OCI-LY3 (cell line): ENCODE data around the gene ATP6V1G2.

Experiments
- H2AFZ ChIP-seq: fragments of 200-600, 300-600 bp; shearing (Covaris generic); 2 replicates; pipeline ENCODE4 v1.6.0; 2014; ENCODE audit warnings: antibody characterized with exemption, low read depth, low read length
- H3K27ac ChIP-seq: fragments of 200-600, 300-600 bp; sonication (generic); 2 replicates; pipeline ENCODE4 v1.5.1; 2014; ENCODE audit warnings: mild to moderate bottlenecking, low read length, moderate library complexity, mixed read lengths
- H3K27me3 ChIP-seq: fragments of 200-600, 300-600 bp; sonication (generic); 2 replicates; pipeline ENCODE4 v1.6.1; 2014; ENCODE audit warnings: low read depth, low read length, mixed read lengths
- H3K36me3 ChIP-seq: fragments of 200-600, 300-600 bp; sonication (generic); replicated peaks from 2 replicates; pipeline ENCODE3; 2014; ENCODE audit warnings: low read depth, low read length, mixed read lengths
- H3K4me1 ChIP-seq: fragments of 300-600, 200-600 bp; sonication (generic); 2 replicates; pipeline ENCODE4 v1.6.1; 2014; ENCODE audit warnings: low read length, mixed read lengths
- H3K4me2 ChIP-seq: fragments of 200-600, 300-600 bp; sonication (generic); 2 replicates; pipeline ENCODE4 v1.6.1; 2014; ENCODE audit warnings: low read length, mixed read lengths
- H3K4me3 ChIP-seq: fragments of 300-600, 200-600 bp; sonication (generic); 2 replicates; pipeline ENCODE4 v1.5.1; 2014; ENCODE audit warnings: antibody characterized with exemption, mild to moderate bottlenecking, low read length, moderate library complexity
- H3K79me2 ChIP-seq: fragments of 300-600, 200-600 bp; shearing (Covaris generic); 2 replicates; pipeline ENCODE4 v1.6.1; 2014; ENCODE audit warnings: mild to moderate bottlenecking, low read length, mixed read lengths
- H3K9ac ChIP-seq: fragments of 300-600, 200-600 bp; shearing (Covaris generic); 2 replicates; pipeline ENCODE4 v1.6.0; 2014; ENCODE audit warnings: mild to moderate bottlenecking, low read length, moderate library complexity
- H3K9me3 ChIP-seq: fragments of 200-600, 300-600 bp; shearing (Covaris generic); 2 replicates; pipeline ENCODE4 v1.6.1; 2014; ENCODE audit warnings: low read length, mixed read lengths; ENCODE audit not compliant: insufficient read depth
- H4K20me1 ChIP-seq: fragments of 200-600, 300-600 bp; sonication (generic); 2 replicates; pipeline ENCODE4 v1.6.1; 2016; ENCODE audit warnings: low read length, mixed read lengths; ENCODE audit not compliant: insufficient read depth
- EZH2phosphoT487 ChIP-seq: fragments of 200-600 bp; shearing (Covaris generic); IDR thresholded peaks from 2 replicates; pipeline ENCODE4 v1.6.1; 2018; ENCODE audit warnings: antibody characterized with exemption, mixed run types, low read depth
- TF ChIP-seq, protein P1 (sequence below): fragments of 200-600, 300-600 bp; sonication (generic); IDR thresholded peaks from 2 replicates; pipeline ENCODE4 v1.5.1; 2014; ENCODE audit warnings: antibody characterized with exemption, low read length, low read depth

ATP6V1G2 gene

DNA sequence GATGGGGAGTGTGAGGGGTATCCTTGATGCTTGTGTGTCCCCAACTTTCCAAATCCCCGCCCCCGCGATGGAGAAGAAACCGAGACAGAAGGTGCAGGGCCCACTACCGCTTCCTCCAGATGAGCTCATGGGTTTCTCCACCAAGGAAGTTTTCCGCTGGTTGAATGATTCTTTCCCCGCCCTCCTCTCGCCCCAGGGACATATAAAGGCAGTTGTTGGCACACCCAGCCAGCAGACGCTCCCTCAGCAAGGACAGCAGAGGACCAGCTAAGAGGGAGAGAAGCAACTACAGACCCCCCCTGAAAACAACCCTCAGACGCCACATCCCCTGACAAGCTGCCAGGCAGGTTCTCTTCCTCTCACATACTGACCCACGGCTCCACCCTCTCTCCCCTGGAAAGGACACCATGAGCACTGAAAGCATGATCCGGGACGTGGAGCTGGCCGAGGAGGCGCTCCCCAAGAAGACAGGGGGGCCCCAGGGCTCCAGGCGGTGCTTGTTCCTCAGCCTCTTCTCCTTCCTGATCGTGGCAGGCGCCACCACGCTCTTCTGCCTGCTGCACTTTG, 29.0 kb upstream of the ATP6V1G2 start, which contains the start of gene TNF:
TSS of gene TNF (plus strand) at position 231 of the 567 bp plus-strand sequence. CDS start at position 408, 177 bp downstream.
- TF ChIP-seq EZH2phosphoT487: no peak
- TF ChIP-seq, protein P1, sequence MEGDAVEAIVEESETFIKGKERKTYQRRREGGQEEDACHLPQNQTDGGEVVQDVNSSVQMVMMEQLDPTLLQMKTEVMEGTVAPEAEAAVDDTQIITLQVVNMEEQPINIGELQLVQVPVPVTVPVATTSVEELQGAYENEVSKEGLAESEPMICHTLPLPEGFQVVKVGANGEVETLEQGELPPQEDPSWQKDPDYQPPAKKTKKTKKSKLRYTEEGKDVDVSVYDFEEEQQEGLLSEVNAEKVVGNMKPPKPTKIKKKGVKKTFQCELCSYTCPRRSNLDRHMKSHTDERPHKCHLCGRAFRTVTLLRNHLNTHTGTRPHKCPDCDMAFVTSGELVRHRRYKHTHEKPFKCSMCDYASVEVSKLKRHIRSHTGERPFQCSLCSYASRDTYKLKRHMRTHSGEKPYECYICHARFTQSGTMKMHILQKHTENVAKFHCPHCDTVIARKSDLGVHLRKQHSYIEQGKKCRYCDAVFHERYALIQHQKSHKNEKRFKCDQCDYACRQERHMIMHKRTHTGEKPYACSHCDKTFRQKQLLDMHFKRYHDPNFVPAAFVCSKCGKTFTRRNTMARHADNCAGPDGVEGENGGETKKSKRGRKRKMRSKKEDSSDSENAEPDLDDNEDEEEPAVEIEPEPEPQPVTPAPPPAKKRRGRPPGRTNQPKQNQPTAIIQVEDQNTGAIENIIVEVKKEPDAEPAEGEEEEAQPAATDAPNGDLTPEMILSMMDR: no peak
- H3K4me2 ChIP-seq: peak within 1 kb of the TSS; percentile 100
- H3K79me2 ChIP-seq: peaks cover 99% of the 10 kb centered on the region

DNA sequence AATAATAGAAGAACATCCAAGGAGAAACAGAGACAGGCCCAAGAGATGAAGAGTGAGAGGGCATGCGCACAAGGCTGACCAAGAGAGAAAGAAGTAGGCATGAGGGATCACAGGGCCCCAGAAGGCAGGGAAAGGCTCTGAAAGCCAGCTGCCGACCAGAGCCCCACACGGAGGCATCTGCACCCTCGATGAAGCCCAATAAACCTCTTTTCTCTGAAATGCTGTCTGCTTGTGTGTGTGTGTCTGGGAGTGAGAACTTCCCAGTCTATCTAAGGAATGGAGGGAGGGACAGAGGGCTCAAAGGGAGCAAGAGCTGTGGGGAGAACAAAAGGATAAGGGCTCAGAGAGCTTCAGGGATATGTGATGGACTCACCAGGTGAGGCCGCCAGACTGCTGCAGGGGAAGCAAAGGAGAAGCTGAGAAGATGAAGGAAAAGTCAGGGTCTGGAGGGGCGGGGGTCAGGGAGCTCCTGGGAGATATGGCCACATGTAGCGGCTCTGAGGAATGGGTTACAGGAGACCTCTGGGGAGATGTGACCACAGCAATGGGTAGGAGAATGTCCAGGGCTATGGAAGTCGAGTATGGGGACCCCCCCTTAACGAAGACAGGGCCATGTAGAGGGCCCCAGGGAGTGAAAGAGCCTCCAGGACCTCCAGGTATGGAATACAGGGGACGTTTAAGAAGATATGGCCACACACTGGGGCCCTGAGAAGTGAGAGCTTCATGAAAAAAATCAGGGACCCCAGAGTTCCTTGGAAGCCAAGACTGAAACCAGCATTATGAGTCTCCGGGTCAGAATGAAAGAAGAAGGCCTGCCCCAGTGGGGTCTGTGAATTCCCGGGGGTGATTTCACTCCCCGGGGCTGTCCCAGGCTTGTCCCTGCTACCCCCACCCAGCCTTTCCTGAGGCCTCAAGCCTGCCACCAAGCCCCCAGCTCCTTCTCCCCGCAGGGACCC, 28.0 kb upstream of the ATP6V1G2 start:
- Histone ChIP-seq H3K9me3 (no peaks in the 10 kb centered on the region), H3K27me3 (no peaks in the 10 kb centered on the region), H3K9ac (peak overlapping the region; percentile 92), H4K20me1 (peaks cover 26% of the 10 kb centered on the region), H3K4me2 (peak overlapping the region; percentile 100), H3K27ac (peak overlapping the region; percentile 100), H2AFZ (no peak overlapping the region), H3K79me2 (peaks cover 99% of the 10 kb centered on the region), H3K4me1 (peaks cover 61% of the 10 kb centered on the region), H3K4me3 (peak overlapping the region; percentile 98), H3K36me3 (peaks cover 51% of the 10 kb centered on the region)
- TF ChIP-seq EZH2phosphoT487: no peak
- TF ChIP-seq, protein P1: peak; percentile 30

More for the DNA sequence above, 29.0 kb upstream of the ATP6V1G2 start, which contains the start of gene TNF:
- Histone ChIP-seq H4K20me1 (peaks cover 26% of the 10 kb centered on the region), H2AFZ (no peak within 1 kb of the TSS), H3K9ac (peak within 1 kb of the TSS; percentile 92), H3K27me3 (no peaks in the 10 kb centered on the region), H3K36me3 (peaks cover 51% of the 10 kb centered on the region), H3K4me3 (peak within 1 kb of the TSS; percentile 98), H3K4me1 (peaks cover 60% of the 10 kb centered on the region), H3K27ac (peak within 1 kb of the TSS; percentile 100), H3K9me3 (no peaks in the 10 kb centered on the region)

DNA sequence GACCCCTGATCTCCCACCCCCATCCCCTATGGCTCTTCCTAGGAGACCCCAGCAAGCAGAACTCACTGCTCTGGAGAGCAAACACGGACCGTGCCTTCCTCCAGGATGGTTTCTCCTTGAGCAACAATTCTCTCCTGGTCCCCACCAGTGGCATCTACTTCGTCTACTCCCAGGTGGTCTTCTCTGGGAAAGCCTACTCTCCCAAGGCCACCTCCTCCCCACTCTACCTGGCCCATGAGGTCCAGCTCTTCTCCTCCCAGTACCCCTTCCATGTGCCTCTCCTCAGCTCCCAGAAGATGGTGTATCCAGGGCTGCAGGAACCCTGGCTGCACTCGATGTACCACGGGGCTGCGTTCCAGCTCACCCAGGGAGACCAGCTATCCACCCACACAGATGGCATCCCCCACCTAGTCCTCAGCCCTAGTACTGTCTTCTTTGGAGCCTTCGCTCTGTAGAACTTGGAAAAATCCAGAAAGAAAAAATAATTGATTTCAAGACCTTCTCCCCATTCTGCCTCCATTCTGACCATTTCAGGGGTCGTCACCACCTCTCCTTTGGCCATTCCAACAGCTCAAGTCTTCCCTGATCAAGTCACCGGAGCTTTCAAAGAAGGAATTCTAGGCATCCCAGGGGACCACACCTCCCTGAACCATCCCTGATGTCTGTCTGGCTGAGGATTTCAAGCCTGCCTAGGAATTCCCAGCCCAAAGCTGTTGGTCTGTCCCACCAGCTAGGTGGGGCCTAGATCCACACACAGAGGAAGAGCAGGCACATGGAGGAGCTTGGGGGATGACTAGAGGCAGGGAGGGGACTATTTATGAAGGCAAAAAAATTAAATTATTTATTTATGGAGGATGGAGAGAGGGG, 27.1 kb upstream of the ATP6V1G2 start:
- peaks cover 25% of the 10 kb centered on the region for H4K20me1 ChIP-seq
- TF ChIP-seq, protein P1: no peak
- no peak for TF ChIP-seq EZH2phosphoT487

More for the DNA sequence above, 27.1 kb upstream of the ATP6V1G2 start:
- H3K9ac ChIP-seq: peak overlapping the region; percentile 92
- no peaks in the 10 kb centered on the region for H3K27me3 ChIP-seq
- peaks cover 96% of the 10 kb centered on the region for H3K79me2 ChIP-seq
- peak overlapping the region; percentile 100 for H3K27ac ChIP-seq
- H3K36me3 ChIP-seq: peaks cover 45% of the 10 kb centered on the region
- H3K4me2 ChIP-seq: peak overlapping the region; percentile 100
- no peaks in the 10 kb centered on the region for H3K9me3 ChIP-seq
- H3K4me1 ChIP-seq: peaks cover 59% of the 10 kb centered on the region
- no peak overlapping the region for H2AFZ ChIP-seq
- H3K4me3 ChIP-seq: peak overlapping the region; percentile 98
